Inflammatory macrophage treated with lipopolysaccharide for 1 hour (primary cell): ENCODE data around the gene JAM3.
"Not testable (repeated sequence)": the region's sequence is repeated elsewhere in the genome, so short reads cannot be mapped to it uniquely, and the experiment has no call there.

Experiments
- DNase-seq, 2 donors: peaks; one replicate each; pipeline ENCODE4 v3.0.0-alpha.2; 2020 to 2022

Gene JAM3

DNA sequence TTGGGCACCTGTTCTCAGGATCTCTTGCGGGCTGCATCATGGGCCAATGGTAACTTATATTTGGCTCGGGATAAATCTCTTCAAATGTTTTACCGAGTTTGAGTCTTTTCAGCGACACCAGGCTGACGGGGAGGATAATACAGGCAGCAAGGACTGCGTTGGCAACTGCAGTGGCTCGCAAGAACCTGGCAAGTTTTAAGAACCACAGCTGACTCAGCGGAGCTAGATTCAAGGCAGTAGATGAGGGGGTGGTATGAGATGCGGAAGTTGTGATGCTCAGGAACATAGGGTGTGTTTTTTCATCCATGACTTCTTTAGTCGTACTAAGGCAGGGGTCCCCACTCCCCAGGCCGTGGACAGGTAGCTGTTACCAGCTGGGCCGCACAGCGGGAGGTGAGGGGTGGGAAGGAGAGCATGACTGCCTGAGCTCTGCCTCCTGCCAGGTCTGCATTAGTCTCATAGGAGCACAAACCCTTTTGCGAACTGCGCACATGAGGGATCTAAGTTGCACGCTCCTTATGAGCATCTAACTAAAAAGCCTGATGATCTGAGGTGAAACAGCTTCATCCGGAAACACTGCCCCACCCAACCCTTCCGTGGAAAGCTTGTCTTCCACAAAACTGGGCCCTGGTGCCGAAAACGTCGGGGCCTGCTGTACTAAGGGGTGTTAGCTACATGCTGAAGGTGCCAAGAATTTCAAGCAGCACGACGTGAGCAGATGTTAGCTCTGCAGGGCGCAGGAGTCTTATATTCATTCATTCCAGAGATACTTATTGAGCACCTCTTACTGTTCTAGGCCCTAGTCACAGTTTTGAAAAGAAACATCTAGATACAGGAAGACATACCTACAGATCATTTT lies 6.4 kb upstream of the JAM3 start:
- DNase-seq: no peak

GRCh38 chr11:134063124-134063495 lies 5.8 kb upstream of the JAM3 start:
- DNase-seq: no peak

GRCh38 chr11:134063991-134064747 lies 4.7 kb upstream of the JAM3 start:
- no peak for DNase-seq

DNA sequence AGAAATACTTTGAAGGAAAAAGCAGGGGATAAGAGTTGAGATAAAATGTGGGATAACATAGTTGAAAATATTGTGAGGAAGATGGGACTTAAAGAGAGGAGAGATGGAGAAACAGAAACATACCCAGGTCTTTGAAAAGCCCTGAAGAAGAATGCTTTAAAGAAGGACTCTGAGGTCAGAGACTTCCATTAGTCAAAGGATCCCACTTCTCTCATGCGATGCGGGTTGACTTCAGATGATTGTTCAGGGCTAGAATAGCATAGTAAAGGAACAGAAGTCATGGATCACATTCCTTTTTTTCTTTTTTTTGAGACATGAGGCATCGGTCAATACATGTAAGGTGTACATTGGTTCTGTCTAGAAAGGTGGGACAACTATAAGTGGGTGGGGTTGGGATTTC lies 3.5 kb upstream of the JAM3 start:
- no peak for DNase-seq

- DNase-seq: no peak
Observed at GRCh38 chr11:134066943-134067885, 1.7 kb upstream of the JAM3 start.

GRCh38 chr11:134069426-134070341 lies 812 bp downstream of the JAM3 start:
- DNase-seq: no peak

GRCh38 chr11:134070342-134070845 lies 1.5 kb downstream of the JAM3 start:
- DNase-seq: no peak

DNA sequence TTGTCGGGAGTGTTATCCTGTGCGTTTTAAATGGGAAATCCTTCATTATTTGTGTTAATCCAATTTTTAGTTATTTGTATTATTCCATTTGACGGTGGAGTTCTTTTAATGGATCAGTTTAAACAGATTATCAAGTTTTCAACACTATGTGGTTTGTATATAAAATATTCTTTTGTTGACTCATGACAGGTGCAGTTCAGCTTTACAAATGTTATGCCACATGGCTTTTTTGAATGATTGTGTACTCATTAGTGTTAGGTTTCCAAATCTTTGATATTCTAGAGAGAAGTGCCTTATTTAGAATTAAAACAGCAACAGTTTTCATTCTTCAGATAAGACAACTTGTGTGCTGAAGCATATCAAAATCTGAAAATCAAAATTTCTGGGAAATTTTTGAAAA lies 2.4 kb downstream of the JAM3 start:
- DNase-seq: no peak

GRCh38 chr11:134071766-134072402 lies 3.0 kb downstream of the JAM3 start:
- DNase-seq: no peak

DNA sequence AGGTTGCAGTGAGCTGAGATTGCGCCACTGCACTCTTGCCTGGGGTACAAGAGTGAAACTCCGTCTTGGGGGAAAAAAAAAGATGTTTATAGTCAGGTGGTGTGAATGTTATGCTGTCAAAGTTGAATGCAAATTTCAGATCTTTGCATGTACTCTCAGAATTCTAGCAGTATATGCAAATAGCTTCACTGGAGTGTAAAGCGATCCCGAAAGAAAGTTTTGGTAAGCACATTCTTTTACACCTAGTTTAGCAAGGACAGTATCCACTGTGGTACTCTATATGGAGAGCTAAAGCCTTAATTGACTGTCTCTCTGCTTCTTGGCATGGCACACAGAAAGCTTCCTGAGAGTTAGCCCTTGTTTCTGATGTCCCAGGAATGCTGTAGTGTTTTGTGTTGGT lies 4.0 kb downstream of the JAM3 start:
- no peak for DNase-seq

DNA sequence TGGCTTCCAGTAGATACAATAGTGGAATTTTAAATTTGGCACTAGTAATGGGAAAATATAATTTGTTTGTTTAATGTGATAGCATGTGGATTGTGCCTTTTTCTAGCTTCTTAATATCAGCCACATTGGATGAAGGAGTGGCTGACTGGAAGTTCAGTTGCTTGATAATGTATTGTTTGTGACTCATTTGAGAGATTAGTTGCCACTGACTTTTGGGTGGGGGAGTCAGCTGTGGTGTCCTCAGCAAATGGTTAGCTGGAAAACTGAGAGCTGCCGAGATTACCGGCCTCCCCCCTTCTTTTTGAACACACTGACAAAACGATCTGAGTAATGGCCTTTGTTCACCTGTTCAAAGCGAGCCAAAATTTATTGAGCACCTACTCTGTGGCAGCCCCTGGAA lies 5.5 kb downstream of the JAM3 start:
- no peak for DNase-seq

GRCh38 chr11:134074766-134075165 lies 5.9 kb downstream of the JAM3 start:
- DNase-seq: no peak

DNA sequence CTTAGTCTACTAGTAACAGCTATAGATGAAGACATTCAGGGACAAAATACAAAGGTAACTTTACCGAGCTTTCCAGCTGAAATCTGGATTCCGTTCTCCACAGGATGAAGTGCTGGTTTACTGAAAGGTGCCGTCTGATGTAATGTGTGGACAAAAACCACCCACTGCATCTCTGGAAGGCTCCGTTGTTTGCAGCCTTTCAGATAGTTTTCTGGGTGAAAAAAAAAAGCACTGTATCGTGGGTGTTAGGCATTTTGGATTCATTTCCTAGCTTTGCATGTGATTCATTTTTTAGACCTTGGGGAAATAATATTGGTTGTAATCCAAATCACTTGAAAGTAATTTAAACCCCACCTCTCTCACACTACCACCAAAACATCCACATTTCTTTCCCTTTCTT lies 10.4 kb downstream of the JAM3 start:
- DNase-seq: no peak

GRCh38 chr11:134081258-134081657 lies 12.4 kb downstream of the JAM3 start:
- not testable (repeated sequence) for DNase-seq

DNA sequence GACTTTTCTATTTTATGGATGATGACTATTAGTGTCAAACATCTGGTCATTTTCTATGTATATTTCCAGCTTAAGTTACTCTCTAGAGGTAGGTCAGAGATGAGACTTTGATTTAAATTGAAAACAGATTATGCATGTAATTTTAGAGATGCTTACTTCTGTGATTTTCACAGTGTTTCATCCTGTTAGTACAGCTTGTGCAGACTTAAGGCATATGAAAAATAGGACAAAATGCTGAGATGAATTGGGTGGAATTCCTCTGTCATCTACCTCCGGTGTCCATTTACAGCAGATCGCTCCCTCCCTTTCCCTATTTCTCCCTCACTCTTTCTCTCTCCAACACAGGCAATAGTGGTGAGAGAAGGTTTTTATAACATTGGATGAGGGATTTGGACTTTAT lies 14.1 kb downstream of the JAM3 start:
- no peak for DNase-seq

DNA sequence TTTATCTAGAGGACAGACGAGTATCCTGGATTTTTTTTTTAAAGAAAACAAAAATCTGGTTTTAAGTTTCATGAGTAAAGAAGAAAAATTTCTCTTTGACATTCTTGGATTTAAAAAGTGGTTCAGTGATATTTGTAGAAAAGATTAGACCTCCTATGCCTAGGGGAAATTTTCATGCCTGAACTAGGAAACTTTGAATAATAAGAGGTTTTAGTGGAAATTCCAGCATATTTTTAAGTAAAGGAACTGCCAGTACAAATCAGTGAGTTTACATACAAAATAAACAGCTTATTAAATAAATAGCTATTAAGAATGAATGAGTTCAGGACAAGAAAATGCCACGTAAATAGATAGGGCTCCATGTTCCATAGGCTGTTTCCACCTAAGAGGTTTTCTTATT lies 17.5 kb downstream of the JAM3 start:
- no peak for DNase-seq

DNA sequence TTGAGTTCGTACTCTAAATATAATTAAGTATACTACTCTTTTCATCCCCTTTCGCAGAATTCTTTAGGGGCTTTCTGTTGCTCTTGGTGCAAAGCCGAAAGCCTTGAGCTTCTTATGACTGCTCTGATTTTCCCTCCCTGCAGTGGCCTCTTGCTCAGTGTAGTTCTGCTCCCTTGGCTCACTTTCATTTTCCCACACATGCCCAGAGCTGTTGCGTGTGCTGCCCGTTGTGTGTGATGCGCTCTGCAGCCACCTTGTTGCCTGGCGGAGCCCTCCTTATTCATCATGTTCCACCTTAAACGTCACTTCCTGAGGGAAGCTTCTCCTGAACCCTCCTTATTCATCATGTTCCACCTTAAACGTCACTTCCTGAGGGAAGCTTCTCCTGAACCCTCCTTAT lies 23.1 kb downstream of the JAM3 start:
- DNase-seq: not testable (repeated sequence)

GRCh38 chr11:134097166-134097565 lies 28.3 kb downstream of the JAM3 start:
- no peak for DNase-seq

- DNase-seq: no peak
Observed at GRCh38 chr11:134098566-134099184, 29.8 kb downstream of the JAM3 start.

DNA sequence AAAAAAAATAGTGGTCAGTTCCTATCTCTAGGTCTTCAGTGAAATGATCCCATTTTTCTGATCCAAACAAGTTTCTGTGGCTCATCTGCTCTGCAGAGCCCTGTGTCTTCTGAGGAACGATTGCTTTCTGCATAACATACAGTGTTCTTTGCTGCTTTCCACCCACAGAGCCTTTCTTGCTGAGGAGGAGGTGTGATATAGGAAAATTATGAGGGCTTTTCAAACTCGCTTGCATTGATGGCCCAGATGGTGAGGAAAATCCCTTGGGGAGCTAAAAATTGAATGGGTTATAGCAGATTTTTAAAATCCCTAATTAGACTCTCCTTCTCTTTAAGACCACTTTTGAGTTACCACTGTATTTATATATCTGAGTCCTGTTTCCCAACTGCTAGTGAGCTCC lies 31.3 kb downstream of the JAM3 start:
- no peak for DNase-seq

DNA sequence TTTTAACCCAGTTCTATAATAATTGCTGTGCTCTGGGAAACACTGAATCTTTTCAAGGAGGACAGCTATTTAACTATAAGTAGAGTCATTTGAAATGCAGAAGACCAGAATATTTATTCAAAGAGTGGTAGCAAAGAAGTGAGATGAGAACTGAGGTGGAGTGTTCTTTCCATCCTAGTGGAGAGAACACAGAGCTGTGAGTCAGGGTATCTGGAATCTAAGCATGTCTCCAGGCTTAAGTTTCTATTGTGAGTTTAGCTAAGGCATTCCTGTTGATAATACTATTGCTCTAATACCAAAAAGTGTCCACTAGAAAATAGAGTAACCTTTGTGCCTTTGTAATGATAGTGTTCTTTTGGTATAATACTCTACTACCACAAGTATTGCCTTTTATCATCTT lies 32.4 kb downstream of the JAM3 start:
- no peak for DNase-seq
